Activated CD8-positive, alpha-beta memory T cell treated with anti-CD3 and anti-CD28 coated beads for 4 hours (primary cell): ENCODE measurements around the gene L3HYPDH.
"Not testable (repeated sequence)": the region's sequence is repeated elsewhere in the genome, so short reads cannot be mapped to it uniquely, and the experiment has no call there.

ENCODE experiments used
- DNase-seq, 2 donors: peaks; one replicate each; pipeline ENCODE4 v3.0.0-alpha.2; 2020; ENCODE audit warnings: low read depth in 2 of 2

L3HYPDH gene

DNA sequence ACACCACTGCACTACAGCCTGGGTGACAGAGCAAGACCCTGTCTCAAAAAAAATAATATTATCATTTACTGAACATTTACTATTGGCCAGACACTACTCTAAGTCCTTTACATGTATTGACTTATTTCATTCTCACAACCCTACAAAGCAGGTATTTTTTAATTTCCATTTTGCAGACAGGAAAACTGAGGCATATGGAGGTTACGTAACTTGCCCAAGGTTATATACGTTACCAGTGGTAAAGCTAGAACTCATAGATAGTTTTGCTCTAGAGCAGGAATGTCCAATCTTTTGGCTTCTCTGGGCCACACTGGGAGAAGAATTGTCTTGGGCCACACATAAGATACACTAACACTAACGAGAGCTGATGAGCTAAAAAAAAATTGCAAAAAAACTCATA is 5.7 kb downstream of the L3HYPDH start:
- no peak for DNase-seq

DNA sequence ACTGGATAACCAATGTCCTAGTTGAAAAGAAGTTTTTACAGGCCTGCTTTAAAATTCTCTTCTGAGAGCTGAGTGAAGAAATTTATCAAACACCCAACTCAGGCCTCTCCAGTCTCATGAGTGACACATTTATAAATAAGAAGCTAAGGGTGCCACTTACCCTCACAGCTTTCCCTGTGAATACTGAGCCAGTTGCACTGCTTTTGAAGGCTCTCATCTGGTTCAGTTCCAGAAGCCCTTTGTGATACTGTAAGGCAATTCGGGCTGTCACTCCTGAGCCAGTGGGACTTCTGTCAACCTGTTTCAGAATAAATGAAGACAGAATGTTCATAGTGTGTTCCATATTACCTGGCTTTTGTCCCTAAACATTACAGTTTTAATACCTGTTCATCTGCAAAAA is 8.5 kb downstream of the L3HYPDH start:
- DNase-seq: no peak

DNA sequence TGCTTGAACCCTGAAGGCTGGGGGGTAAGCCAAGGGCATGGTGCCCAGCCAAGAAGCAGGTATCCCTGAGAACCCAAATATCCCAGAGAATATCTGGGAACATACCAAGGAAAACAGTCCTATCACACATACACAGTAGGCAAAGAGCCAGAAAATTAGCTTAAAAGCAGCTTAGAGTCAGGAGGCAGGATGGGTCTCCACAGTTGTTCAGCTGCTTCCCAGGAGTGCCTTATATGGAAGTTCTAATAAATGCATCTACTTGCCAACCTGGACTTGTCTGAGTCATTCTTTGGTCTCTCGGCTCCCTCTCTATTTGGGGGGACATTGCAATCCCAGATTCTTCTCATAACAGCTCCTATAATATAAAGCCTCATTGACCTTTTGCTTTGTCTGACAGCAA is 10.0 kb downstream of the L3HYPDH start:
- no peak for DNase-seq

DNA sequence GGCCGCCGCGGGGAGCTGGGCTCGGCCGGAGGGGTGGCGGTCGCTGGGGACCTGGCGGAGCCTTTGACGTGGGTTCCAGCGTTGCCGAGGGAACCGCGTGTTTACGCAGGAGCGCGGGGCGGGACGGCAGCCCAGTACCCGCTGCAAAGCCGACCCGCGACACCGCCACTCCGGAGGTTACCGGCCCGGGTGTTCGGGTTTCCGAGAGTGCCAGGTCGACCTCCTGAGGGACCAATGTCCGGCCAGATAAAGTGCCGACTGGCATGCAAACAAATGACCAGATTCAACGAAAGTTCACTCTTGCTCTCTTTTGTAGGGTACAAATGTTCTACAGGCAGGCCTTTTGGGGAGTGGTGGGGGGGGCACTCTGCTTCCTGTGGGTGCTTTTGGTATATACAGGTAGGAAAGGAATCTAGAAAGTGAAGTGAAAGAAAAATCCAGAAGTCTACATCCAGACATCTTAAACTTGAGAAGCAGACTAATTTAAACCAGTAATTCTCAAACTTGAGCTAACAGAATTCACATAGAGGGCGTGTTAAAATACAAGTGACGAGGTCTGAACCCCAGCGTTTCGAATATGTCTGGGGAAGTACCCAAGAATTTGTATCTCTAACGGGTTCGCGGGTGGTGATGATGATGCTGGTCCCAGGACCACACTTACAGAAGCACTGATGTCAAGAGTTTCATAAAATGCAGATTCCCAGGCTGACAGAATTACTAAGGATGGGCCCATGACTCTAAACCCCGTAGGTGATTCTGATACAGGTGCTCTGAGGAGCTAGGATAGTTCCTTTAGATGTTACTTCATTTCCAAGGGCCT is 18.7 kb downstream of the L3HYPDH start, which contains the start of gene GPR135:
Gene GPR135, minus strand, starts transcription at position 65 of the 820 bp plus-strand sequence. CDS start 154 bp downstream, outside the sequence.
- DNase-seq: peak in 1 of 2 donors; percentile 11

DNA sequence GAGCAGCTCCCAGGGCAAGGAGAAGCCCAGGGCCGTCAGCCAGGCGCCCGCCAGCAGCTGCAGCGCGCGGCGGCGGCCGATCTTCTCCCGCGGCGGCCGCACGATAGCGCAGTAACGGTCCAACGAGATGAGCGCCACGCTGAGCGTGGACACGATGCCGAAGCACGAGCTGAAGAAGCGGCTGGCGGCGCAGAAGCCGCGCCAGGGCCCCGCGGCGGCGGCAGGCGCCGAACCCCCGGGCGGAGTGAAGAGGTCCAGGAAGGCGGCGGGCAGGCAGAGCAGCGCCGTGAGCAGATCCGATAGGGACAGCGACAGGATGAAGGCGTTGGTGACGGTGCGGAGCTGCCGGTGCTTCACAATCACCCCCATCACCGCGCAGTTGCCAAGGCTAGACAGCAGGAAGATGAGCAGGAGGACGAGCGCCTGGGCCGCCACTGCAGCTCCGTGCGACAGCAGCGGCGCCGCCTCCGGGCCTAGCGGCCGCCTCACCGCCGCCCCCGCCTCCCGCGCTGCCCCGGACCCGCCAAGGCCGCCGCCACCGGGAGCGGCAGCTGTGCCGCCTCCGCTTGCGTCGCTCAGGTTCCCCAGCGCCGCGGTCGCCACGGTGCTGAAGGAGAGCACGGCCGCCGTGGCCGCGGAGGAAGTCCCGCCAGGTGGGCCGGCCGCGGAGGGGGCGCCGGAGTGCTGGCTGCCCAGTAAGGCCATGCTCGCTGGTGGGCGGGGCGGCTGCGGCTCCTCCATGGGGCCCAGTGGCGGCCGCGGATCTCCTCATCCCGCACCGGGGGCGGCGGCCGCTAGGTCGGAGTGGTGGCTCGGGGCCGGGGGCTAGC is 19.5 kb downstream of the L3HYPDH start:
- peak in 1 of 2 donors; percentile 16 for DNase-seq

DNA sequence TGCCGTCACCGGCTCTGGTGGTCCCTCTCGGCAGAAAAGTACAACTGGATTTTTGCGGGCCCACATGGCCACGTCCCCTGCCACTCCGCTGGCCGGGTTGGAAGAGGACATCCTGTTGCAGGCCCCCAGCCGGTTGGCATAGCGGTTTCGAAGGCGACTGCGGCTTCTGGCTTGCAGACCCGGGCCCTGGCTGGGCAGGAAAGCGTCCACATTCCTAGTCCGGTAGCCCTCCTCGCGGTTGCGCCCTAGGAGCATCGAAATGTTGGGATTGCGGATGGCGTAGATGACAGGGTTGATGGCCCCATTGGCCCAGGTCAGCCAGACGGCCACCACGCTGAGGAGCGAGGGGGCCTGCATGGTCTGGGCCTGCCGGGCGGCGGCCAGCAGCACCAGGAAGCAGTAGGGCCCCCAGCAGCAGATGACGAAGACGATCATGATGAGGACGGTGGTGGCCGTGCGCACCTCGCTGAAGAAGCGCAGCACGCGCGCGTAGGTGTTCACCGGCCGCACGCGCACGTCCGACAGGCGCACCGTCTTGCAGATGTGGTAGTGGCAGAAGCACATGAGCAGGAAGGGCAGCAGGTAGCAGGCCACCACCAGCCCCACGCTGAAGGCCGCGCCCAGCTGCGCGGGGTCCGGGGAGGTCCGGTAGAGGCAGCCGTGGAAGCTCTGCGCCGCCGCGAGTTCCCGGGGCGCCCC is 20.3 kb downstream of the L3HYPDH start:
- DNase-seq: no peak

DNA sequence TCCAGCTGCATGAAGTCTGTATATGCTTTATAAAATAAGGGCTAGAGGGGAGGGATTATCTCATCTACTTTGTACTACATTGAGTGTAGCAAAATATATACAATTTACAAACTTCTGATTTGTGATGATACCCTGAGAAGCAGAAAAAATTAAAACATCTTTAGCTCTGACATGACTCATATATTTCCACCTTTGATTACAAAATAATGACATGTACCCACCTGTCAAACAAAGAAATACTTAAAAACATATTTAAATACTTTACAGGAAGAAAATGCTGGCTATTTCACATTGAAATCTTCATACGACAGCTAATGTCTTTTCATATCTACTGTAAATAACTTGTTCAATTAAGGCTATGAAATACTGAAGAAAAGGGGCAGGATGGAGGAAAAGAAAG is 22.3 kb downstream of the L3HYPDH start:
- no peak for DNase-seq

DNA sequence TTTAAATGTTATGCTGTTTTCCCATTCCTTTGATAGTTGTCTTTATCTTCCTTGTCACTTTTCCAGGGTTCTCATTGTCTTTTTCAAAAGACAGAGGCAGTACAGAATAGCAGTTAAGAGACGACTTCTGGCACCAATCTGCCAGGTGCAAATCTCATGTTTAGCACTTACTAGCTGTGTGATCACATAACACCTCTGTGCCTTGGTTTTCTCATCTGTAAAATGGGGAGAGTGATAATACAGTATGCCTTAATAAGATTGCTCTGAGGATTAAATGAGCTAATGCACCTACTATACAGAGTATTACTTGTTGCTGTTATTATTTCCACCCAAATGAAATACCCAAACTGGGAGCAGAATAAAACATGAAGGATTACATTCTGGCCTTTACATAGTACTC is 23.8 kb downstream of the L3HYPDH start:
- no peak for DNase-seq

DNA sequence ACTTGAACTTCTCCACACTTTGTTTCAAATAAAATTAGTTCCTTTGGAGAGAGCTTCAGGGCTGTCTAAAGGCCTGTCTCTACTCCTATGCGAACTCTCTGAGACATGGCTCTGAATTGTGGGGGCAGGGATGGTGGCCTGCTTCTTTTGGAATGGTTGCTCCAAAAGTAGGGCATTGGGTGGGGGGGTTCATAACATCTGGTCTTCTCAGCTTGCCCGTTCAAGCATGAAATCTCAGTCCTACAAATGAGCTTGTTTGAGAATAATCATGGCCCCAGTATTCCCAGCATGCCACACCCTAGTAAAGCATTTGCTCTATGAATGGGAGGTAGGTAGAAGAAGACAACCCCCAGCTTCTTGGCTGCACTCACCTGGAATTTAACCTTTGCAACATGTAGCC is 25.7 kb downstream of the L3HYPDH start:
- no peak for DNase-seq

DNA sequence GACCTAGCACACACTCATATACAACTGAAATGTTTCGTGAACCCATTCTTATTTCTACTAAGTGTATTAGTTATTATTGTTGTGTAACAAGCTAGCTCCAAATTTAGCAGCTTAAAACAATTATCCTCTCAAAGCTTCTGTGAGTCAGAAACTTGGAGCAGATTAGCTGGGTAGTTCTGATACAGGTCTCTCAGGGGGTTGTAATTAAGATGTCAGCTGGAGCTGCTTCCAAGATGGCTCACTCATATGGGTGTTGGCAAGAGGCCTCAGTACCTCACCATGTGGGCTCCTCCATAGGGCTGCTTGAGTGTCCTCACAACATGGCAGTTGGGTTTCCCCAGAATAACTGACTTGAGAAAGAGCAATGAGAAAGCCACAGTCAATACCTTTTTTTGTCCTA is 28.8 kb downstream of the L3HYPDH start:
- no peak for DNase-seq

DNA sequence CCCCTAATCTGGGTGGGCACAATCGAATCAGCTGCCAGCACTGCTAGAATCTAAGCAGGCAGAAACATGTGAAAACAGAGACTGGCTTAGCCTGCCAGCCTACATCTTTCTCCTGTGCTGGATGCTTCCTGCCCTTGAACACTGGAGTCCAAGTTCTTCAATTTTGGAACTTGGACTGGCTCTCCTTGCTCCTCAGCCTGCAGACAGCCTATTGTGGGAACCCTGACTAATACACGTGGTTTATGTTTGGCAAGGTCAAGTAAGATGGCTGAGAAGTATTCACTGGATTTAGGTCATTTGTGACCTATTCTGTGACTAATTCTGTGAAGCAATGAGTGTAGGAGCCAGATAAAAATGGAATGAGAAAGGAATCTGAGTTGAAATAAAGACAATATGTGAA is 30.1 kb downstream of the L3HYPDH start:
- DNase-seq: no peak

DNA sequence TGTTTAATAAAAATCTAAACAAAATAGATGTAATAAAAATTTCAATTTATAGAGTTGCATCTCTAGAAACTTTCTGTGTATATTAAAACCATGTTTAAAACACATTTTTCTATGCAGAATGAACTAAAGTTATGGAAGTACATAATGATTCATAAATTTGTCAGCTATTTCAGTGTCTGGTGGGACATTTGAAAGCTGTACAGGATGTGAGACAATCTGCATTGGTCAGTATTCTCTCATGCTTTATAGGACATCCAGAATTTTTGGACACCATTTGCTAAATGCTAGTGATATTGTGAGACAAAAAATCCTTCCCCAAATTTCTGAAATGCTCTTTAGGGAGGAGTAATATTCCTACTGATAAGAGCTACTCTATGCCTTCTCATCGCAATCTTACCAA is 32.4 kb downstream of the L3HYPDH start:
- DNase-seq: no peak

DNA sequence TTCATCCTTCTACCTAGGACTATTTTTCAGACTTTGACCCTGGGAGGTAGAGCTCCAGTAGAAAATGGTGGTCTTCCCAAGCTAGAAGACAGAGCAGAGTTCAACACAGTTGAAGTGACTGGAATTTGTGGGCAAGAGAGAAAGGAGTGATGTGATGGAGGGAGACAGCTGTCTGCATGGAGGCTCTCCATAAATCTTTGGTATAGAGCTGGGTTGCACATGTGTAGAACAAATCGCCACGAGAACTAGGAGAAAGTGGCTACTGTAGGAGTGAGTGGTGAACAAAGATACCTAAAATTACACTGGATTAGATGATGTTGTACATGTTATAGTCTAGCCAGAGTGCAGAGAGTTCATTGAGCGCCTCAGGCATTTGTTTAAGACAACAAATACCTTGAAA is 33.5 kb downstream of the L3HYPDH start:
- DNase-seq: no peak

DNA sequence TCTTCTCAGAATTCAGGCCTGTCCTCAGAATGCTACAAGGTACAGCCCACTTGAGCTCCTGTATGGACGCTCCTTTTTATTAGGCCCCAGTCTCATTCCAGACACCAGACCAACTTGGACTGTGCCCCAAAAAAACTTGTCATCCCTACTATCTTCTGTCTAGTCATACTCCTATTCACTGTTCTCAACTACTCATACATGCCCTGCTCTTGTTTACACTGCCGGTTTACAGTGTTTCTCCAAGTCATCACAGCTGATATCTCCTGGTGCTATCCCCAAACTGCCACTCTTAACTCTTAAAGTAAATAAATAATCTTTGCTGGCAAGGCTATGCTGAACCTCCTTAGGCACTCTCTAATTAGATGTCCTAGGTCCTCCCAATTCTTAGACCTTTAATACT is 35.5 kb downstream of the L3HYPDH start:
- not testable (repeated sequence) for DNase-seq

DNA sequence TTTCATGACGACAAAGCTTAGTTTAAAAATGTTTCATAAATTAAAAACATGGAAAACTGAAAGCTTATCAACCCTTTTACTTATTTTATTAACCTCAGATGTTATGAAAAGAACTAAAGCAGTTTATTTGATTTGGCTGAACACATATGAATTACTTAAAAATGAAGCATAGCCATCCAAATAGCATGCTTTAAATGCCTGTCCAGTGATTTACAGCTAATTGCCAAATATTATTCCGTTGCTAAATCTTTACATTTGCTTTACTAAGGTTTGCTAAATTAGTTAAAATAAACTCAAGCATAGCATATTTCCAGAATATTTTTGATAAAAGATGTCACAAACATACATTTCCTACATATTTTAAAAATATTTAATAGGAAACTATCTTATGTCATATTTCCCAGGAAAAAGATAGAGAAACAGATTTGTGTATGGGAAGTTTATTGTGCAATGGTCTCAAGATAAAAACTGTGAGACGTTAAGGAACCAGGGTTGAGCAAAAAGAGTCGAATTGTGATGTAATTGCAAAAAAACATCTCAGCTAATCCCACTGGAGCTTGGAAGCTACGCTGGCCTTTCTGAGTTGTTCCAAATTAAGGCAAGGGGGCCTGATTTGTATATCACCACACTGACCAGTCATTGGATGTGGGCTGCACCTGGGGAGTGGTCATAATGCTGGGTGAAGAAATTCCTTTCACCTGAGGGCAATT is 44.8 kb downstream of the L3HYPDH start:
- DNase-seq: no peak

DNA sequence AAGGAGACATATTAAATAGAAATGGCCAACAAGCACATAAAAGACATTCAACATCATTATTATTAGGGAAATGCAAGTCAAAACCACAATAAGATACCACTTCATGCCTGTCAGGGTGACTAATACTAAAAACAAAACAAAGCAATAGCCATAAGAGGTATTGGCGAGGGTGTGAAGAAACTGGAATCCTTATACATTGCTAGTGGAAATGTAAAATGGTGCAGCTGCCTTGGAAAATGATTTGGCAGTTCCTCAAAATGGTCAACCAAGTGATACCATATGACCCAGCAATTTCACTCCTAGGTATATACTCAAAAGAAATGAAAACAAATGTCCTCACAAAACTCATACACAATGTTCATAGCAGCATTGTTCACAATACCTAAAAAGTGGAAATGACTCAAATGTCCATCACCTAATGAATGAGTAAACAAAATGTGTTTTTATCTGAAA is 46.0 kb downstream of the L3HYPDH start:
- DNase-seq: no peak

DNA sequence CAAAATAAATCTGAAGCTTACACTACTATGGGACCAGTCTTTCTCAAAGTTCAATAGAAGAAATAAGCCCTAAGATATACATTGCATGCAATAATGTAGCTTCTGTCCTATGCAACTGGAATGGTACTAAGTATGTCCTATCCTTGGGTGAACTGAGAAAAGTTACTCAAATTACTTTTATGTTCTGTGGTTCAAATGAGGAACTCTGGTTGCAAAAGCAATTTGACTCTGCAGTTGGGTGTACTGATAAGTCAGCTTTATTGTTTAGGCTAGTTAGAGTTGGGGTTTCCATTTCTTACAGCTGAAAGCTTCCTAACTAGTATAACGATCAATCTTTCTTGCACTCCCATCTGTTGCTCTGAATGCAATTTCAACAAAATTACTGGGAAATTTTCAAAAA is 48.2 kb downstream of the L3HYPDH start:
- no peak for DNase-seq

DNA sequence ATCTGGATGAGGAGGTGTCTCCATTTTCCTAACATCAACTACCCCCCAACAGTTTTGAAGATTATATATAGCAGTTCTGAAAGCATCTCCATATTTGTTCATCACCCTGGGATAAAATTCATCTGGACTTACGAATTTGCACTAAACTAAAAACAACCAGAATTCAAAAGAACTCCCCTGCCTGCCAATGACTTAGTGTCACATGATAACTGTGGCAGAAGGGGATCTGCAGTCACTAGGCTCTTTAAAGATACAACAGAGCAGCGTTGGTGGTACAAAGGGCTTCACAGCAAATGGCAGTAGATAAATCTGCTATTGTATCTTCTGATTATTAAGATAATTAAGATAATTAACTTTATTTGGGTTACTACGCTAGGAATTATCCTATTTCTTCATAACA is 49.1 kb downstream of the L3HYPDH start:
- DNase-seq: no peak

DNA sequence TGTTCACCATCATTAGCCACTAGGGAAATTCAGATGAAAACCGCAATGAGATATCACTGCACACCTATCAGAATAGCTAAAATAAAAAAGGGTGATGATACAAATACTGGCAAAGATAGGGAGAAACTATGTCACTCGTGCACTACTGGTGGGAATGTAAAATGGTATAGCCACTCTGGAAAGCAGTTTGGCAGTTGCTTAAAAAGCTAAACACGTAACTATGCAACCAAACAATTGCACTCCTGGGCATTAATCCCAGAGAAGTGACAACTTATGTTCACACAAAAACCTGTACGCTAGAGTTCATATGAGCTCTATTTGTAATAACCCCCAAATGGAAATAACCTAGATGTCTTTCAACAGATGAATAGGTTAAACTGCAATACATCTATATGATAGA is 54.4 kb downstream of the L3HYPDH start:
- DNase-seq: no peak

DNA sequence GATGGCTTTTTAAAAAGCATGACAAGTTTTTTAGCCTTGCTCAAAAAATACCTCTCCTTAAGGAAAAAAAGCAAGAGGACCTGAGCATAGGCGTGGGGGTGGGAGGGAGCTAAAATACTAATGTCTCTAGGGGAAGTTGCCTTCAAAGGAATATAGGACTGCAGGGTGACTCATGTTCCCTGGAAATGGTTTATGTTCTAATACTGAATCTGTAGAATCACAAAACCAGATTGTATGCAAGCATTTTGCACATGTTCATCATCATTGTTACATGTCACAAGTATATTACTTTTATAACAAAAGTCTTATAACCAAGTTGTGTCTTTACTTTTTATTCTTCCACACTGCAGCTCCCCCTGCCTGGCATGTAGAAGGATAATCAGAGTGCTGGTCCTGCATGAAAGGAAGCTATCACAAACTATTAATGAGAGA is 55.6 kb downstream of the L3HYPDH start:
- DNase-seq: no peak
